ENCODE measurements around the gene TP63. TPM values are rescaled to one million over a fixed set of nuclear protein-coding genes. Genes with fewer than 3 reads are reported as not detected.

TP63 gene
- total RNA-seq, 1 donor from 2014 or later: 144 TPM

DNA sequence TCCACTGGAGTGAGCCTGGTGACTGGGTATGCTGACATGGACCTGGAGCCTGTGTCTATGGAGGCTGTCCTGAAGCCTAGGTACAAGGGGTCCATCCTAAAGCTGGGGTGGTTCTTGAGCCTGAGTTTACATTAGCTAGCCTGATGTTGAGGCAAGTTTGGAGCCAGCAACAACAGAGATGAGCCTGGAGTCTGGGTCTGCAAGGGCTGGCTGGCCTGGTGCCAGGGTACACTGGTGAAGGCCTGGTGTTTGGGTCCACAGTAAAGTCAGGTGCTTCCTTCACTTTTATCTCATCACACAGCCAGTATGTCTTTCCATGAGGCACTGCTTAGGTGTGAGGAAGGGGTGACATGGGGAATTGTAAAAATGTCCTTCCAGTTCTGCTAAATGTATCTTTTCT lies 49.5 kb downstream of the TP63 start:
- H3K27me3 ChIP-seq: no peaks in the 10 kb centered on the region
- DNase-seq (ENCODE audit: extremely low spot score in 2 of 2): no peak
- H3K4me3 ChIP-seq: no peak overlapping the region
- H3K4me1 ChIP-seq: no peaks in the 10 kb centered on the region
- H3K9me3 ChIP-seq: no peaks in the 10 kb centered on the region
- TF ChIP-seq POLR2A (IDR thresholded peaks at IDR 0.05): no peak
- TF ChIP-seq, protein P1, sequence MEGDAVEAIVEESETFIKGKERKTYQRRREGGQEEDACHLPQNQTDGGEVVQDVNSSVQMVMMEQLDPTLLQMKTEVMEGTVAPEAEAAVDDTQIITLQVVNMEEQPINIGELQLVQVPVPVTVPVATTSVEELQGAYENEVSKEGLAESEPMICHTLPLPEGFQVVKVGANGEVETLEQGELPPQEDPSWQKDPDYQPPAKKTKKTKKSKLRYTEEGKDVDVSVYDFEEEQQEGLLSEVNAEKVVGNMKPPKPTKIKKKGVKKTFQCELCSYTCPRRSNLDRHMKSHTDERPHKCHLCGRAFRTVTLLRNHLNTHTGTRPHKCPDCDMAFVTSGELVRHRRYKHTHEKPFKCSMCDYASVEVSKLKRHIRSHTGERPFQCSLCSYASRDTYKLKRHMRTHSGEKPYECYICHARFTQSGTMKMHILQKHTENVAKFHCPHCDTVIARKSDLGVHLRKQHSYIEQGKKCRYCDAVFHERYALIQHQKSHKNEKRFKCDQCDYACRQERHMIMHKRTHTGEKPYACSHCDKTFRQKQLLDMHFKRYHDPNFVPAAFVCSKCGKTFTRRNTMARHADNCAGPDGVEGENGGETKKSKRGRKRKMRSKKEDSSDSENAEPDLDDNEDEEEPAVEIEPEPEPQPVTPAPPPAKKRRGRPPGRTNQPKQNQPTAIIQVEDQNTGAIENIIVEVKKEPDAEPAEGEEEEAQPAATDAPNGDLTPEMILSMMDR (IDR thresholded peaks at IDR 0.05): no peak
- TF ChIP-seq POLR2AphosphoS5 (IDR thresholded peaks at IDR 0.05; ENCODE audit: insufficient read depth in 1 of 2, low read depth in 1 of 2): no peak
- H3K27ac ChIP-seq: no peak overlapping the region
- intact Hi-C loops (cut with DNase I): no loop called here
- no peaks in the 10 kb centered on the region for H3K36me3 ChIP-seq

DNA sequence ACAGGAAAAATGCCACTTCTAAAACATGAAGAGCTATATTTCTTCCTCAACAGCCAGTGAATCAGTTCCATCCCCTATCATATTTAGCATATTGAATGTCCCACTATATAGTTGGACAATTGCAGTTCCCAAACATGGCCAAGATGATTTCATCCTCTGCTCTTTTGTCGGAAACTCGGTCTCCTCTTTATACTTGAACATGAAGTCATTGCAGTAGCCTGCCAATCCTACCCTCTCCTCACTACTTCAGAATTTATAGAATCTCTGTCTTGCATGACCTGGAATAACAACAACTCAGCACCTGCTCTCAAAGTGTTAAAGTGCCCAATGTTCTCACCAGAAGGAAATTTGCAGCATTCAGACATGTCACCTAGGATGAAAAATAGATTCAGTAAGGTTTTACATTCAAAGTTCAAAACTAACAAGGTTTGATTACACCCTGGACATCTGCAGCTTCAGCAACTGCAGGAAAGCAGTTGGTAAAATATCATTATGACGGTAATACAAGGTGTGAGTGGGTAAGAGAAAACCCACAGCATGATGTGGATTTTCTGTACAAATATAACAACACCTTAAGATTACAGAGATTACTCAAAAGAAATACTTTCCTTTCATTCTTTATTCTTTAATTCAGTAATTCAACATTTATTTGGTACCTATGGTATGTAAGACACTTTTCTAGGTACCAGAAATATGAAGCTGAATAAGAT lies 52.5 kb downstream of the TP63 start:
- TF ChIP-seq, protein P1 (IDR thresholded peaks at IDR 0.05): no peak
- TF ChIP-seq POLR2AphosphoS5 (IDR thresholded peaks at IDR 0.05; ENCODE audit: insufficient read depth in 1 of 2, low read depth in 1 of 2): no peak
- TF ChIP-seq POLR2A (IDR thresholded peaks at IDR 0.05): no peak
- Histone ChIP-seq H3K27me3 (no peaks in the 10 kb centered on the region), H3K27ac (no peak overlapping the region), H3K36me3 (no peaks in the 10 kb centered on the region), H3K4me3 (no peak overlapping the region), H3K9me3 (no peaks in the 10 kb centered on the region), H3K4me1 (no peaks in the 10 kb centered on the region)
- intact Hi-C loops (cut with DNase I): no loop called here
- no peak for DNase-seq (ENCODE audit: extremely low spot score in 2 of 2)

DNA sequence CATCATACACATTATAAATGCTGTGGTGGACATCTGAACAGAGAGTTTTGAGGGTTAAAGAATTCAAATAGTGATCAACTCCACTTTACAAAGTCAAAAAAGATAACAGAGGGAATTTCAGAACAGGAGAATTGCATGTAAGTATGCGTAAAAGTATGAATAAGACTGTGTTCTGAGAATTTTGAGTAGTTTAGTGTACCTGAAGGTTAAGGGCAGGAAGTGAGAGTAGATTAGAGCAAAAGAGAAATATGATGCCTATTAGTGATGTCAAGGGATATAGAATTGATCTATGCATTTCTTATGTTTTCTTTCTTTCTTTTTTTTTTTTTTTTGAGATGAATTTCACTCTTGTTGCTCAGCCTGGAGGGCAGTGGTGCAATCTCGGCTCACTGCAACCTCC lies 53.1 kb downstream of the TP63 start:
- H3K9me3 ChIP-seq: no peaks in the 10 kb centered on the region
- H3K4me1 ChIP-seq: no peaks in the 10 kb centered on the region
- H3K4me3 ChIP-seq: no peak overlapping the region
- no peaks in the 10 kb centered on the region for H3K27me3 ChIP-seq
- intact Hi-C loops (cut with DNase I): no loop called here
- no peak overlapping the region for H3K27ac ChIP-seq
- DNase-seq (ENCODE audit: extremely low spot score in 2 of 2): no peak
- H3K36me3 ChIP-seq: no peaks in the 10 kb centered on the region
- TF ChIP-seq, protein P1 (IDR thresholded peaks at IDR 0.05): no peak
- no peak for TF ChIP-seq POLR2AphosphoS5 (IDR thresholded peaks at IDR 0.05; ENCODE audit: insufficient read depth in 1 of 2, low read depth in 1 of 2)
- TF ChIP-seq POLR2A (IDR thresholded peaks at IDR 0.05): no peak

DNA sequence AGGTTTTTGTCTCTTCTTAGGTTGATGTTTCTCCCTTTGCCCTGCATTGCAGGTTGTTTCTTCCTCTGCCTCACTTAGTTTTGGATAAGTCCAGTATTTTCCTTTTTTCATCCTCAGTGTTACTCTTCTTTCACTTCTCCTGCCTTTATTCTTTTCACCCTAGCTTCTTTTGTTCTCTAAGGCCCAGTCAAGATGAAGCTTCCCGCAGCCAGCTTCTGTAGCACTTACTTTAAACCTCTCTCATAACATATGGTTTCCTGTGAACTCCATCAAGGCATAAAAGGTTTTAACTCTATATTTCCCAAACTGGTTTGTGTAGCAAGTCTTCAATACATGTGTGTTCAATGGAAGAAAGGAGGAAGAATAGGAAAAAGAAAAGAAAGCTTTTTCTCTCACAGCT lies 54.1 kb downstream of the TP63 start:
- no peak for DNase-seq (ENCODE audit: extremely low spot score in 2 of 2)
- Histone ChIP-seq H3K27ac (no peak overlapping the region), H3K4me1 (no peaks in the 10 kb centered on the region), H3K27me3 (no peaks in the 10 kb centered on the region), H3K36me3 (no peaks in the 10 kb centered on the region), H3K4me3 (no peak overlapping the region), H3K9me3 (no peaks in the 10 kb centered on the region)
- intact Hi-C loops (cut with DNase I): no loop called here
- no peak for TF ChIP-seq POLR2A (IDR thresholded peaks at IDR 0.05)

DNA sequence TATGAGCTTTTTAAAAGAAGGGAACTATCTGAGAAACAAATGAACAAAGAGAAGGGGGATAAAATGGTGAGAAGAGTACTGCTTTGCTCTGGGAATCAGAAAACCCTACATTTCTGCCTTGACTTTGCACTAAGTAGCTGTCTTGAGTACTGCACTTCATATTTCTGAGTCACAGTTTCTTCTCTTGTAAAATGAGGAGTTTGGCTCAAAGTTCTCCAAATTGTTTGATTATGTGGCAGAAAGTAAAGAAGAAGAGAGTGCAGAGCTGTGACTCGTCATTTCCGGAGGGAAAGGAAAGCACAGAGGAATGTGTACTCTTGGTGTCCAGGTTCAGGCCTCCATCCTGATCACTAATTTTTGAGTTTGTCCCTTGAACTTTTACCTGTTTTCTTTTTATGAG lies 54.7 kb downstream of the TP63 start:
- H3K9me3 ChIP-seq: no peaks in the 10 kb centered on the region
- DNase-seq (ENCODE audit: extremely low spot score in 2 of 2): no peak
- no peak overlapping the region for H3K27ac ChIP-seq
- no peaks in the 10 kb centered on the region for H3K36me3 ChIP-seq
- intact Hi-C loops (cut with DNase I): no loop called here
- TF ChIP-seq, protein P1 (IDR thresholded peaks at IDR 0.05): no peak
- TF ChIP-seq POLR2A (IDR thresholded peaks at IDR 0.05) (no peak), POLR2AphosphoS5 (IDR thresholded peaks at IDR 0.05; ENCODE audit: insufficient read depth in 1 of 2, low read depth in 1 of 2) (no peak)
- no peak overlapping the region for H3K4me3 ChIP-seq
- H3K27me3 ChIP-seq: no peaks in the 10 kb centered on the region
- H3K4me1 ChIP-seq: no peaks in the 10 kb centered on the region
